Frontal cortex (tissue), 4 donors: ENCODE results near the gene SLC18A3. TPM values are rescaled to one million over a fixed set of nuclear protein-coding genes. Genes with fewer than 3 reads are reported as not detected.

Experiments used
- DNase-seq, 2 donors: peaks; one replicate each; pipeline ENCODE4 v3.0.0; 2012; ENCODE audit warnings: low spot score in 2 of 2
- FAIRE-seq: peaks from 2 replicates; lab custom pipeline; 2012; peaks lifted over from hg19 to GRCh38; lab: Jason Lieb, UNC
- total RNA-seq: library from RNA; depleted of rRNA; stranded (reverse); fragments of >200 nt; gene quantifications from one replicate; pipeline ENCODE4 v1.2.3, GENCODE V29; 2014
- donor health status: control.
- donor health status: control.
- donor health status: control.

The SLC18A3 gene
- total RNA-seq, 1 donor from 2014 or later, result under 0.01 TPM

GRCh38 chr10:49647554-49647953, 37.4 kb downstream of the SLC18A3 start:
- DNase-seq (no peak), FAIRE-seq (no peak)

- FAIRE-seq (no peak), DNase-seq (no peak)
These were observed 38.1 kb downstream of the SLC18A3 start for GRCh38 chr10:49647985-49648795.

- DNase-seq (no peak), FAIRE-seq (no peak)
These were observed 39.2 kb downstream of the SLC18A3 start for GRCh38 chr10:49649294-49649693.

GRCh38 chr10:49649936-49650723, 40.0 kb downstream of the SLC18A3 start:
- FAIRE-seq, result no peak
- no peak for DNase-seq

GRCh38 chr10:49650724-49651034, 40.6 kb downstream of the SLC18A3 start:
- no peak for FAIRE-seq
- no peak for DNase-seq

GRCh38 chr10:49651039-49651835, 41.1 kb downstream of the SLC18A3 start:
- no peak for FAIRE-seq

GRCh38 chr10:49651917-49652316, 41.8 kb downstream of the SLC18A3 start:
- DNase-seq (no peak), FAIRE-seq (no peak)

More at GRCh38 chr10:49651039-49651835, 41.1 kb downstream of the SLC18A3 start:
- DNase-seq, result no peak

- no peak for DNase-seq
- FAIRE-seq, result no peak
These were observed 42.5 kb downstream of the SLC18A3 start for GRCh38 chr10:49652421-49653272.

GRCh38 chr10:49653273-49653929, 43.3 kb downstream of the SLC18A3 start:
- FAIRE-seq, result no peak

GRCh38 chr10:49654036-49654693, 44.1 kb downstream of the SLC18A3 start:
- DNase-seq (no peak), FAIRE-seq (no peak)

More at GRCh38 chr10:49653273-49653929, 43.3 kb downstream of the SLC18A3 start:
- no peak for DNase-seq

GRCh38 chr10:49655099-49655498, 45.0 kb downstream of the SLC18A3 start:
- FAIRE-seq, result no peak
- DNase-seq, result no peak

- FAIRE-seq, result no peak
- DNase-seq, result no peak
These were observed 46.9 kb downstream of the SLC18A3 start for GRCh38 chr10:49656845-49657493.

GRCh38 chr10:49657606-49658005, 47.5 kb downstream of the SLC18A3 start:
- no peak for FAIRE-seq
- no peak for DNase-seq

GRCh38 chr10:49661140-49661856, 51.2 kb downstream of the SLC18A3 start:
- FAIRE-seq, result no peak

More at GRCh38 chr10:49661140-49661856, 51.2 kb downstream of the SLC18A3 start:
- DNase-seq, result no peak
